Central memory CD4-positive, alpha-beta T cell (primary cell): ENCODE results near the gene NGLY1.

Experiments used
- DNase-seq: peaks from one replicate; pipeline ENCODE4 v3.0.0; 2022
- total RNA-seq, 3 experiments: gene quantifications; one replicate each; lab custom pipeline; 2026; lab: John Stamatoyannopoulos, UW

Gene NGLY1, protein sequence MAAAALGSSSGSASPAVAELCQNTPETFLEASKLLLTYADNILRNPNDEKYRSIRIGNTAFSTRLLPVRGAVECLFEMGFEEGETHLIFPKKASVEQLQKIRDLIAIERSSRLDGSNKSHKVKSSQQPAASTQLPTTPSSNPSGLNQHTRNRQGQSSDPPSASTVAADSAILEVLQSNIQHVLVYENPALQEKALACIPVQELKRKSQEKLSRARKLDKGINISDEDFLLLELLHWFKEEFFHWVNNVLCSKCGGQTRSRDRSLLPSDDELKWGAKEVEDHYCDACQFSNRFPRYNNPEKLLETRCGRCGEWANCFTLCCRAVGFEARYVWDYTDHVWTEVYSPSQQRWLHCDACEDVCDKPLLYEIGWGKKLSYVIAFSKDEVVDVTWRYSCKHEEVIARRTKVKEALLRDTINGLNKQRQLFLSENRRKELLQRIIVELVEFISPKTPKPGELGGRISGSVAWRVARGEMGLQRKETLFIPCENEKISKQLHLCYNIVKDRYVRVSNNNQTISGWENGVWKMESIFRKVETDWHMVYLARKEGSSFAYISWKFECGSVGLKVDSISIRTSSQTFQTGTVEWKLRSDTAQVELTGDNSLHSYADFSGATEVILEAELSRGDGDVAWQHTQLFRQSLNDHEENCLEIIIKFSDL
- 69.9 to 88.6 (median 87.6) reads per million in 3 experiments for total RNA-seq

- peak; percentile 85 for DNase-seq
Measured at GRCh38 chr3:25782938-25783660, at the start of gene NGLY1. TSS of gene NGLY1 (minus strand) at chr3:25783443. CDS start at chr3:25783390, 53 bp downstream.

- no peak for DNase-seq
Measured at GRCh38 chr3:25831578-25831977, 48.3 kb upstream of the NGLY1 start.

DNA sequence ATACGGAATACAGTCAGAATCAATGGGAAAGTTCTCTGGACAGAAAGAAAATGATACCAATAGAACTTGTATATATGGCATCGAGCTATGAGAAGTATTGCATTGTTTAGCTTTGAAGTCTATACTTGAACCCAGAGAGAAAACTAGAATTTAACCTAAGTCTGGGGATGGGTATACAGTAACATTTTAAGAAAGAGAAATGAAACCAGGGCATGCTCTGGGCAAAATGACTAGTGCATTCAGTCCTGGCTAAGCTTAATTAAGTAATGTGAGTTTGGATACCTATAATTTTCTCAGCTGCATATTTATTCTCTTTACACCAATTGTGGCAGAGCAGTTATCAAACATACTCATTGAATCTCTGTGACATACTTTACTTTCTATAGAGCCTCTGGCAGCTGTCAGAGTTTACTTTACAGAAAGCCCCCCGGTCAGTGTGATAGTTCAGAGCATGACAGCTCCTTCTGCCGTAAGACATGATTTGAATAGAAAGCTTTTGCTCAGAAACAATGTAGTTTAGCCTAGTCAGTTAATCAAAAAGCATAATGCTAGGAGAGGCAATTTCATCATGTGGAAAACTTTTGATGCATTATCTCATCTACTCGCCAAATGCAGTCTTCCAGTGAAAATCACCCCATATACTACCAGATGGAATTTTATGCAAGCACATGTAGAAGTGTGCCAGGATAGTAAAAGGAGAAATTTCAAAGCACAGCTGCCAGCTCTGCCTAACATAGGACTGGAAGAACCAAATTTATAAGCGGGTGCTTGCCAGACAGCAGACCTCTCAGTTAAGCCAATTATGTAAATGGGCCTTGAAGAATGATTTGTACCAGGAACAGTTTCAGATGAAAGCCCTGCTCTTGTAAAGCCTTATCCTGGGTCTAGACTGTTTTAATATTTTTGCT, 47.4 kb upstream of the NGLY1 start:
- no peak for DNase-seq

- no peak for DNase-seq
Measured at GRCh38 chr3:25826510-25826909, 43.3 kb upstream of the NGLY1 start.

DNA sequence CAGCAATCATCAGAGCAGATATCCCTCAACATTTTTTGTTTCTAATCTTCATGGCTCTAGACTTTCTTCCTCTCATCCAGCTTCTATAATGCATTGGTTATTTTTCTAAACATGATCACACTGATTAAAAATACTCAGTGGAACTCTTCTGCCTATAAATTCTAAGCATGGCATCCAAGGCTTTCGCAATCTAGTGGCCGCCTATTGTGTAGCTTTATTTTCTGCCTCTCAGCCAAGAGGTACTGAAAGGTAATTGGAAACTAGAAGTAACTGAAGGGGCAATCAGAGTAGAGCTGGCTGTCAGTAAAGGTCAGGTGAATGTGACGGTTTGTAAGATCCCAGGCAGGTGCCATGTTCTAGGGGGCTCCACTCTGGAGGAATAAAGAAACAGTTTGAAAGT, 40.1 kb upstream of the NGLY1 start:
- DNase-seq: no peak

- no peak for DNase-seq
Measured at GRCh38 chr3:25821746-25822573, 38.7 kb upstream of the NGLY1 start.

GRCh38 chr3:25820816-25821486, 37.7 kb upstream of the NGLY1 start:
- DNase-seq: no peak

DNA sequence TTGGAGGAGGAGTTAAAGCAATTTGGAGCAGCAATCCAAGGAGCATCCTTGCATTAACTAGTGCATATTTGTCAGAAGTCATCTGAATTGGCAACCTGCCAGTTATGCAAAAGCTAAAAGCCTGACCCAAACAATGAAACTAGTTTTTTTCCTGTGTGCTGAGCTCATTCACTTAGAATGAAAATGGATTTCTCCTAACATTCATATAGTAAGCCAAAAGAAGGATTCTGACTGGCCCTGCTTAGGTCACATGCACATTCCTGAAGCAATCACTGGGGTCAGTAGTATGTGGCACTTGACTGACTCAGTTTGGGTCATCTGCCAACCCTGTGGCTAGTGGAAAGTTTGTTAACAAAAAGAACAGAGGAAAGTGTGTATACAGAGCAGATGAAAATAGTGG, 37.1 kb upstream of the NGLY1 start:
- DNase-seq: no peak

DNA sequence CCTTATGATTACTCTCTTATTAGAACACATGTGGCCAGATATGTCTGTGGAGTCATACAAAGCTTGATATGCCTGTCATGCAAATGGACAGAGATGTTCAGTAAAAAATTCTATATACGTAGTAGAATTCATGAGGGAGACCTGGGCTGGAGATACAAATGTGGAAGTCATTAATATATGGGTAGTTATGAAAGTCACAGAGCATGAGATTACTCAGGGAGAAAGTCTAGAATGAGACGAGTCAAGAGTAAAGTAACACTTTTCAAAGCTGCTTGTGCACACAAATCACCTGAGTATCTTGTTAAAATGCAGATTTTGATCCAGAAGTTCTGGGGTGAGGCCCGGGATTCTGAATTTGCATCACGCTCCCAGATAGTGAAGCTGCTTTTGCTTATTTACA, 35.1 kb upstream of the NGLY1 start:
- DNase-seq: no peak

GRCh38 chr3:25817638-25818037, 34.4 kb upstream of the NGLY1 start:
- no peak for DNase-seq

DNA sequence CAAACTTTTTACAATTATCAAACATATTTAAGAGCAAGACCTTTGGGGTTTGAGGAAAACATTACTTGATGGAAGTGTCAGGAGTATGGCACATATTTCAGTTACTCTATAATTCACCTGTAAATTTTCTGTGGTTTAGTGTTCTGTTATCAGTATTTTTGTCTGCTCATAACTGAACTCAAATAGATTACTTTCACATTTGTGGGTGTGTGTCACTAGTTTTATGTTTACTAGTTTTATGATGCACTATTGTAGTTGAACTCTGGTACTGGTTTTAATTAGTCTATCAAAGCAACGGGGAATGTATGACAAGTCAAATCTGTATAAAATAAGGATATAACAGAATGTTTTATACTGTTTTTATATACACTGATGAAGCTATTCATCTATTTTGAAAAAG, 33.9 kb upstream of the NGLY1 start:
- no peak for DNase-seq

GRCh38 chr3:25812644-25813043, 29.4 kb upstream of the NGLY1 start:
- DNase-seq: no peak

DNA sequence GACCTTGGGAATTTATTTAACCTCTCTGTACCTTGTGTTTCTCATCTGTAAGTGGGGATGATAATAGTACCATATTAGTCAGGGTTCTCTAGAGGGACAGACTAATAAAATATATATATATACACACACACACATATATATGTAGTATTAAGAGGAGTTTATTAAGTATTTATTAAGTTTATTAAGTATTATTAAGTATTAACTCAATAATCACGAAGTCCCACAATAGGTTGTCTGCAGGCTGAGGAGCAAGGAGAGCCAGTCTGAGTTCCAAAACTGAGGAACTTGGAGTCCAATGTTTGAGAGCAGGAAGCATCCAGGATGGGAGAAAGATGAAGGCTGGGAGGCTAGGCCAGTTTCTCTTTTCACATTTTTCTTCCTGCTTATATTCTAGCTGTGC, 21.4 kb upstream of the NGLY1 start:
- DNase-seq: no peak

DNA sequence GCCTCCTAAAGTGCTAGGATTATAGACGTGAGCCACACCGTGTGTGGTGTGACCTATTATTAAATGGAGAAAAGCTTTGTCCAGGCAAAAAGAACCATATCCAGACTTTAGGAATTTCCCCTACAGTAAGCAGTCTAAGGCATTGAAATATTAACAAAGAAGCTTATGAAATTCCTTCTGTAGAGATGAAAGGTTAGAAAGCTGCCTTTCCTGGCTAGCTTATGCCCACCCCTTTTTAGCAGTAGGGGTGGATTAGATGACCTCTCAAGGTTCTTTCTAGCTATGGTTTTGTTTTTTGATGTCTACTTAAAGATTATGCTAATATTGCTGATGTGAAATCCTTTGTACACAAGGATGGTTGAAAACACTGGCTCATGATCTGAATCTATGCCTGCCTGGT, 20.6 kb upstream of the NGLY1 start:
- no peak for DNase-seq

GRCh38 chr3:25801786-25802185, 18.5 kb upstream of the NGLY1 start:
- DNase-seq: no peak

DNA sequence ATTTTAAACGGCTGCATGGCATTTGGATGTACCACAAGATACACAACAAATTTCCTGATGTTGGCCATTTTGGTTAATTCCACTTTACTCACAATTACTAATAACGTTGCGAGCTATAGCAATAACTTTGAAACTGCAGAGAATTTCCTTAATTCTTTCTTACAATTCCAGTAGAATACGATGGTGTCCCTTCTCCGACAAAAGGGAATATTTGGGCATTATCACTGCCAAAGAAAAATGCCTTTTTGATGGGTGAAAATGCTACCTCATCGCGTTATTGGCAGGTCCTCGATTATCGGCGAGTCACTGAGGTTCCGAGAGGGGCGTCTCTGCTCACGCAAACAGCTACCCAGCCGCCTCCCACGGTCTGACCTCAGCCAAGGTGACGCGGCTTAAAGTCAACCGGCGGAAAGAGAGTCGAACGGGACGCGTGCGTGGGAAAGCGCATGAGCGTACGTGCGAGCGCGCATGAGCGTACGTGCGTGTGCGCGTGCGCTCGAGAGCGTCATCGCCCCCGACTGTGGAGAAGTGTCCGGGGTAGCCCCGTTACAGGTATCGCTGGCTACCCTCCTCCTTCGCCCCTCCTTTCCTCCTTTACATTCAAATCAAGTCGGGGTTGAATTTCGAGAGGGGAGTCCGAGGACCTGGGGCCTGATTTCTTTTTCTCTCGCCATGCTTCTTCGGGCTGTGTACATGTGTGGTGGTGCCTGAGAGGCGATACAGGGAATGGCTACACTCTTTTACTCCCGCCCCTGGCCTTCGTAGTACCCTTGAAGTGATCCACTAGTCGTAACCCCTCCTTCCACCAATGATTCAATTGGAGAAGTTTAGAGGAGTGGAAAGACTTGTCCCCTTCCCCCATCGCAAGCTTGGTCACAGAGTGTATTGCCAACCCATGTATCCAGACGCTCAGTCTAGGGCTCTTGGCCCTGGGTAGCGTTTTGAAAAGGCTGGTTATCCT, 6.6 kb upstream of the NGLY1 start, which contains the start of gene OXSM:
TSS of gene OXSM (plus strand) at position 495 of the 961 bp plus-strand sequence. CDS start 931 bp downstream, outside the sequence.
- DNase-seq: peak; percentile 88

GRCh38 chr3:25789209-25789595, 6.0 kb upstream of the NGLY1 start:
- no peak for DNase-seq

DNA sequence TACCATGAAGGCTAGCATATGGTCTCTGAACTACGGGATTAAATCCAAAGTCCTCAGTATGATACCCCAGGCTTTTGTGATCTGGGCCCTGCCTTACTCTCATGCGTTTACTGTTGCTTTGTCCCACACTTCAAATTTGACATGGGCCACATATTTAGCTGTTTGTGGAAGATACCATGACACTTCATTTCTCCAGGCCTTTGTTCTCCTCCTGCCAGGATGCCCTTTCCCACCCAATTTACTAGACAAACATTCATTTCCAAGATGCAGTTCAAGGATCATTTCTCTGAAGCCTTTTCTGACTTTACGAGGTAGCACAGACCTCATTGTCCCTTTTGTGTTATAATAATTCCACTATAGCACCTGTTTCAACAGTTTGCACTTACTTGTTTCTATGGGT, 4.4 kb upstream of the NGLY1 start:
- no peak for DNase-seq

DNA sequence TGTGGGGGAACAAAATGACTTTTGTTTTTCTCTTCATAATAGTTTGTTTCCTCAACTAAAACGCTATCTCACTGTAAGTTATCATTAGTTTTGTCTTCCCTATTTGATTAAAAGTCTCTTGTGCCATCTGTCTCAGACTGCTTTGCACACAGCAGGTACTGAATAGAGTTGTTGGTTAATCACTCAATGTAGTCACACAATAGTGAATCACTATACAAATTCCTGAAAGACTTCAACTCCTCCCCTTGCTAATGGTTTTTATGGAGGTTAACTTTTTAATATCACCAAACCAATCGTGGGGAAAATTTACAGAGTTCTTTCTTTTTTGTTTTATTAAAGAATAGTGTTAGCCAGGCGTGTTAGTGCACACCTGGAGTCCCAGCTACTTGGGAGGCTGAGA, 2.6 kb upstream of the NGLY1 start:
- DNase-seq: no peak

GRCh38 chr3:25784971-25785370, 1.7 kb upstream of the NGLY1 start:
- DNase-seq: no peak
